ENCODE measurements around the gene PRR20A. TPM values are rescaled to one million over a fixed set of nuclear protein-coding genes. Genes with fewer than 3 reads are reported as not detected.
"Not testable (repeated sequence)": the region's sequence is repeated elsewhere in the genome, so short reads cannot be mapped to it uniquely, and the experiment has no call there.

The PRR20A gene
- total RNA-seq, 1 donor from 2014 or later, result not detected

DNA sequence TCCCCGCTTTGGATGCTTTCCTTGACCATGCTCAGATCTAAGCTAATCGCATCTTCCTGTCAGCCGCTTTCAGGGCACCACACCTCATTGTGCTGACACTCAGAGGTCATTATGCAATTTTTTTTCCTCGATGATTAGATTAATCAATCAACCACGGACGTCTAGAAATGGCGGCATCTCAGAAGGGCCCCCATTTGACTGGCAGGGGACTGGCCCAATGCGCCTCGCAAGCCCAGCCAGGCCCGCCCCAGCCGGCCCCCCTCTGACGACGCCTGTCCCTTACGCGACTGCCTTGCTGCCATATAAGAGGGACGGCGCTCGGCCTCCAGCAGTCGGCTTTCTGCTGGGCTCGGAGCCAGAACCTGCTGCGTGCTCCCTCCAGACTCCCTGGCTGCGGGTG, 19.6 kb downstream of the PRR20A start, which contains the start of gene PRR20D:
Gene PRR20D, plus strand, starts transcription at position 301 of the 400 bp plus-strand sequence. CDS start 387 bp downstream, outside the sequence.
- not testable (repeated sequence) for H3K4me3 ChIP-seq (ENCODE audit: low read depth, low read length); DNase-seq (ENCODE audit: low read depth)

DNA sequence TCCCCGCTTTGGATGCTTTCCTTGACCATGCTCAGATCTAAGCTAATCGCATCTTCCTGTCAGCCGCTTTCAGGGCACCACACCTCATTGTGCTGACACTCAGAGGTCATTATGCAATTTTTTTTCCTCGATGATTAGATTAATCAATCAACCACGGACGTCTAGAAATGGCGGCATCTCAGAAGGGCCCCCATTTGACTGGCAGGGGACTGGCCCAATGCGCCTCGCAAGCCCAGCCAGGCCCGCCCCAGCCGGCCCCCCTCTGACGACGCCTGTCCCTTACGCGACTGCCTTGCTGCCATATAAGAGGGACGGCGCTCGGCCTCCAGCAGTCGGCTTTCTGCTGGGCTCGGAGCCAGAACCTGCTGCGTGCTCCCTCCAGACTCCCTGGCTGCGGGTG, 26.2 kb downstream of the PRR20A start, which contains the start of gene PRR20E:
Gene PRR20E, plus strand, starts transcription at position 301 of the 400 bp plus-strand sequence. CDS start 387 bp downstream, outside the sequence.
- not testable (repeated sequence) for DNase-seq (ENCODE audit: low read depth); H3K4me3 ChIP-seq (ENCODE audit: low read depth, low read length)

DNA sequence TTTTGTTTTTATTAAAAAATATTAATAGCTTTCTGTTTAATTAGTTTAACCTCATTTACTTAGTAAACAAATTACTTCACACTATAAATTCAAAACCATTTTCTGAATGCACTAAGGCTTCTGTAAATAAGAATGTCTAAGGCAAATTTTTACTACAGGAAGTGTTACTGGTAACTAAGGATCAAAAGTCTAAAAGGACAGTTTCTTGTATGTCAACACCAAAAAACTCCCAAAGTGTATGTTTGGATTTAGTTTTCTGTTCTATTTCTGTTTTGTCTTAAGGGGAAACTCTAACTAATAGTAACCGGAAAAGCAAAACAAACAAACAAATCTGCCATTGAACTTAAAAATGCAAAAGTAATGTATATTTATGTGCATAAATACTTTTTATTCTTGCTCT, 50.9 kb downstream of the PRR20A start:
- no peak overlapping the region for H3K4me3 ChIP-seq (ENCODE audit: low read depth, low read length)
- TF ChIP-seq, protein P1, sequence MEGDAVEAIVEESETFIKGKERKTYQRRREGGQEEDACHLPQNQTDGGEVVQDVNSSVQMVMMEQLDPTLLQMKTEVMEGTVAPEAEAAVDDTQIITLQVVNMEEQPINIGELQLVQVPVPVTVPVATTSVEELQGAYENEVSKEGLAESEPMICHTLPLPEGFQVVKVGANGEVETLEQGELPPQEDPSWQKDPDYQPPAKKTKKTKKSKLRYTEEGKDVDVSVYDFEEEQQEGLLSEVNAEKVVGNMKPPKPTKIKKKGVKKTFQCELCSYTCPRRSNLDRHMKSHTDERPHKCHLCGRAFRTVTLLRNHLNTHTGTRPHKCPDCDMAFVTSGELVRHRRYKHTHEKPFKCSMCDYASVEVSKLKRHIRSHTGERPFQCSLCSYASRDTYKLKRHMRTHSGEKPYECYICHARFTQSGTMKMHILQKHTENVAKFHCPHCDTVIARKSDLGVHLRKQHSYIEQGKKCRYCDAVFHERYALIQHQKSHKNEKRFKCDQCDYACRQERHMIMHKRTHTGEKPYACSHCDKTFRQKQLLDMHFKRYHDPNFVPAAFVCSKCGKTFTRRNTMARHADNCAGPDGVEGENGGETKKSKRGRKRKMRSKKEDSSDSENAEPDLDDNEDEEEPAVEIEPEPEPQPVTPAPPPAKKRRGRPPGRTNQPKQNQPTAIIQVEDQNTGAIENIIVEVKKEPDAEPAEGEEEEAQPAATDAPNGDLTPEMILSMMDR (conservative IDR thresholded peaks at IDR 0.05; ENCODE audit: low read depth, low read length), result no peak
- no peak for DNase-seq (ENCODE audit: low read depth)

Other genes with a start within 250 kb of the PRR20A start
- not detected in 2 replicates for gene PRR20B, start 6.6 kb downstream of the PRR20A start, total RNA-seq
- gene PRR20C, start 13.1 kb downstream of the PRR20A start, total RNA-seq, result not detected in 2 replicates
- gene PRR20D, start 19.7 kb downstream of the PRR20A start, total RNA-seq, result not detected in 2 replicates
- gene PRR20E, start 26.3 kb downstream of the PRR20A start, total RNA-seq, result not detected in 2 replicates

Data from epithelial cell of proximal tubule (primary cell).